H9 (cell line): Measurements from ENCODE around the gene NECTIN1. TPM values are rescaled to one million over a fixed set of nuclear protein-coding genes. Genes with fewer than 3 reads are reported as not detected.

Source experiments
- DNase-seq: peaks from one replicate; pipeline ENCODE4 v3.0.0-alpha.2; 2017
- H2AFZ ChIP-seq: one replicate; pipeline ENCODE4 v1.6.1; 2013; ENCODE audit warnings: mild to moderate bottlenecking, low read length, control low read depth, moderate library complexity
- H2AK5ac ChIP-seq: 2 replicates; pipeline ENCODE4 v1.6.1; 2013; ENCODE audit warnings: low read length, control low read depth, mixed read lengths; ENCODE audit not compliant: insufficient read length
- H2BK120ac ChIP-seq: one replicate; pipeline ENCODE4 v1.6.1; 2013; ENCODE audit warnings: low read depth, mild to moderate bottlenecking, low read length, control low read depth, inconsistent platforms; ENCODE audit not compliant: poor library complexity, severe bottlenecking
- H2BK12ac ChIP-seq: 2 replicates; pipeline ENCODE4 v1.6.1; 2013; ENCODE audit warnings: low read length, control low read depth, mixed read lengths, low read depth; ENCODE audit not compliant: insufficient read length
- H2BK15ac ChIP-seq: 2 replicates; pipeline ENCODE4 v1.6.1; 2013; ENCODE audit warnings: low read depth, low read length, control low read depth
- H2BK20ac ChIP-seq: one replicate; pipeline ENCODE4 v1.6.1; 2013; ENCODE audit warnings: low read depth, mild to moderate bottlenecking, low read length, control low read depth, inconsistent platforms; ENCODE audit not compliant: poor library complexity, severe bottlenecking
- H2BK5ac ChIP-seq: 2 replicates; pipeline ENCODE4 v1.6.1; 2013; ENCODE audit warnings: low read length, control low read depth, mixed read lengths; ENCODE audit not compliant: insufficient read length
- H3K14ac ChIP-seq: 2 replicates; pipeline ENCODE4 v1.6.1; 2013; ENCODE audit warnings: low read length, control low read depth; ENCODE audit not compliant: insufficient read depth
- H3K18ac ChIP-seq: 2 replicates; pipeline ENCODE4 v1.6.1; 2013; ENCODE audit warnings: low read depth, mild to moderate bottlenecking, mixed read lengths, low read length, control low read depth; ENCODE audit not compliant: insufficient read length
- H3K23ac ChIP-seq: 2 replicates; pipeline ENCODE4 v1.6.1; 2013; ENCODE audit warnings: low read length, control low read depth, mixed read lengths, low read depth; ENCODE audit not compliant: insufficient read length
- H3K23me2 ChIP-seq: 2 replicates; pipeline ENCODE4 v1.6.1; 2013; ENCODE audit warnings: low read depth, mild to moderate bottlenecking, mixed read lengths, low read length, control low read depth; ENCODE audit not compliant: insufficient read length, poor library complexity, severe bottlenecking
- H3K27ac ChIP-seq: 2 replicates; pipeline ENCODE4 v1.5.1; 2013; ENCODE audit warnings: low read length, control low read depth, mixed read lengths, low read depth; ENCODE audit not compliant: insufficient read length
- H3K27me3 ChIP-seq: 2 replicates; pipeline ENCODE4 v1.6.1; 2013; ENCODE audit warnings: low read length, control low read depth, inconsistent platforms; ENCODE audit not compliant: insufficient read depth
- H3K4ac ChIP-seq: 2 replicates; pipeline ENCODE4 v1.6.1; 2013; ENCODE audit warnings: low read depth, mild to moderate bottlenecking, control low read depth, inconsistent platforms, low read length, moderate library complexity
- H3K4me1 ChIP-seq: 2 replicates; pipeline ENCODE4 v1.6.1; 2013; ENCODE audit warnings: low read length, control low read depth, inconsistent platforms; ENCODE audit not compliant: insufficient read depth
- H3K4me2 ChIP-seq: 2 replicates; pipeline ENCODE4 v1.6.1; 2013; ENCODE audit warnings: low read length, control low read depth, mixed read lengths; ENCODE audit not compliant: insufficient read length, insufficient read depth
- H3K56ac ChIP-seq: 2 replicates; pipeline ENCODE4 v1.6.1; 2013; ENCODE audit warnings: low read depth, mild to moderate bottlenecking, mixed read lengths, low read length, control low read depth; ENCODE audit not compliant: insufficient read length
- H3K79me1 ChIP-seq: 2 replicates; pipeline ENCODE4 v1.6.1; 2013; ENCODE audit warnings: low read depth, mild to moderate bottlenecking, moderate library complexity, low read length, control low read depth, inconsistent platforms; ENCODE audit not compliant: insufficient read depth, poor library complexity, severe bottlenecking
- H3K79me2 ChIP-seq: 2 replicates; pipeline ENCODE4 v1.6.1; 2013; ENCODE audit warnings: low read length, control low read depth, inconsistent platforms; ENCODE audit not compliant: insufficient read depth
- H3K9ac ChIP-seq: 2 replicates; pipeline ENCODE4 v1.6.1; 2013; ENCODE audit warnings: low read length, control low read depth, mixed read lengths; ENCODE audit not compliant: insufficient read length; ENCODE audit errors: extremely low read depth
- H3K9me3 ChIP-seq: one replicate; pipeline ENCODE4 v1.6.1; 2013; ENCODE audit warnings: low read depth, low read length, inconsistent platforms; ENCODE audit not compliant: control insufficient read depth
- H3T11ph ChIP-seq: one replicate; pipeline ENCODE4 v1.6.1; 2013; ENCODE audit warnings: mild to moderate bottlenecking, low read length, control low read depth, inconsistent platforms
- H4K20me1 ChIP-seq: one replicate; pipeline ENCODE4 v1.6.1; 2013; ENCODE audit not compliant: control insufficient read depth, insufficient read length, insufficient read depth
- H4K5ac ChIP-seq: 2 replicates; pipeline ENCODE4 v1.6.1; 2013; ENCODE audit warnings: low read depth, mild to moderate bottlenecking, mixed read lengths, low read length, control low read depth; ENCODE audit not compliant: insufficient read length
- H4K8ac ChIP-seq: replicated peaks from 2 replicates; pipeline ENCODE4 v1.6.1; 2013; ENCODE audit warnings: low read length, control low read depth, mixed read lengths, low read depth; ENCODE audit not compliant: insufficient read length
- H4K91ac ChIP-seq: 2 replicates; pipeline ENCODE4 v1.6.1; 2013; ENCODE audit warnings: low read depth, mild to moderate bottlenecking, moderate library complexity, mixed read lengths, low read length, control low read depth; ENCODE audit not compliant: insufficient read length
- H3K27ac Mint-ChIP-seq, 3 experiments: 2 replicates in 2 of 3; 3 replicates in 1 of 3; pipeline ENCODE4 v1.8.0; 2020 to 2021; ENCODE audit warnings: mixed read lengths in 3 of 3, mild to moderate bottlenecking in 1 of 3, moderate library complexity in 1 of 3
- H3K27me3 Mint-ChIP-seq: 2 replicates; pipeline ENCODE4 v1.8.0; 2021; ENCODE audit warnings: low read depth, mild to moderate bottlenecking, moderate library complexity, mixed read lengths
- H3K36me3 Mint-ChIP-seq, 3 experiments: 2 replicates in 2 of 3; 3 replicates in 1 of 3; pipeline ENCODE4 v1.8.0; 2020 to 2021; ENCODE audit warnings: low read depth in 3 of 3, mixed read lengths in 3 of 3; ENCODE audit not compliant: insufficient read depth in 1 of 3
- H3K4me1 Mint-ChIP-seq, 2 experiments: 2 replicates each; pipeline ENCODE4 v1.8.0; 2020; ENCODE audit warnings: mixed read lengths in 2 of 2
- H3K4me3 Mint-ChIP-seq, 2 experiments: 2 replicates in 1 of 2; 3 replicates in 1 of 2; pipeline ENCODE4 v1.8.0; 2020 to 2021; ENCODE audit warnings: mild to moderate bottlenecking in 2 of 2, mixed read lengths in 2 of 2, moderate library complexity in 1 of 2
- H3K9me3 Mint-ChIP-seq, 2 experiments: 2 replicates in 1 of 2; 3 replicates in 1 of 2; pipeline ENCODE4 v1.8.0; 2020; ENCODE audit warnings: mild to moderate bottlenecking in 2 of 2, mixed read lengths in 2 of 2, moderate library complexity in 1 of 2
- CTCF ChIP-seq: fragments of 200-600 bp; sonication (generic); conservative IDR thresholded peaks from 3 replicates; pipeline ENCODE4 v1.8.0; 2021; ENCODE audit warnings: antibody characterized with exemption, mild to moderate bottlenecking
- WGBS: extraction: QIAGEN DNeasy Blood & Tissue Kit; methylation state at CpG from one replicate; pipeline ENCODE4 v1.1.7; 2013; ENCODE audit warnings: missing lambda C conversion rate, low lambda C conversion rate, mixed read lengths; ENCODE audit not compliant: insufficient read length; ENCODE audit errors: extremely low coverage; 5-methylcytosine and 5-hydroxymethylcytosine counted together
- total RNA-seq: library from RNA; stranded (reverse); gene quantifications from 2 replicates; pipeline ENCODE4 v1.2.1, GENCODE V29; 2021

Gene NECTIN1
- total RNA-seq, 1 experiment from 2014 or later: 113 TPM

GRCh38 chr11:119717839-119718534 lies 11.0 kb downstream of the NECTIN1 start:
- Histone ChIP-seq H3K4me2 (no peak overlapping the region), H4K8ac (no peak overlapping the region), H2BK12ac (no peak overlapping the region), H3K18ac (no peak overlapping the region), H3K23me2 (no peaks in the 10 kb centered on the region), H2BK120ac (no peak overlapping the region), H3K14ac (no peak overlapping the region), H3K23ac (no peak overlapping the region), H2AFZ (no peak overlapping the region), H3K27me3 (no peaks in the 10 kb centered on the region), H4K5ac (no peak overlapping the region), H4K91ac (no peak overlapping the region), H3K27ac (no peak overlapping the region), H2BK5ac (no peak overlapping the region), H3T11ph (no peak overlapping the region), H3K4ac (no peak overlapping the region), H3K79me2 (peaks cover 48% of the 10 kb centered on the region; the same call in 1 of the 2 replicates), H3K9me3 (no peaks in the 10 kb centered on the region), H3K4me1 (peaks cover 6% of the 10 kb centered on the region; the same call in 1 of the 2 replicates), H3K56ac (no peak overlapping the region), H4K20me1 (peaks cover 4% of the 10 kb centered on the region), H2AK5ac (no peak overlapping the region), H3K9ac (no peak overlapping the region), H3K79me1 (peaks cover 21% of the 10 kb centered on the region), H2BK15ac (no peak overlapping the region), H2BK20ac (no peak overlapping the region)
- no peak for TF ChIP-seq CTCF
- H3K4me3 Mint-ChIP-seq: no peak overlapping the region
- no peak for DNase-seq
- peak overlapping the region in 1 of 3 experiments; percentile 39; a peak in 1 of 7 replicates for H3K27ac Mint-ChIP-seq
- peaks cover 67 to 77% of the 10 kb centered on the region in 2 experiments for H3K4me1 Mint-ChIP-seq
- no CpG with 5 or more reads among the region's 14 CpGs for WGBS
- no peaks in the 10 kb centered on the region; the same call in none of the 2 replicates for H3K27me3 Mint-ChIP-seq
- H3K9me3 Mint-ChIP-seq: no peaks in the 10 kb centered on the region
- H3K36me3 Mint-ChIP-seq: peaks cover 7 to 27% (median 15%) of the 10 kb centered on the region in 3 experiments; a peak in 6 of 7 replicates
